Liver (tissue), 9 donors: ENCODE results near the gene ZDHHC4. TPM values are rescaled to one million over a fixed set of nuclear protein-coding genes. Genes with fewer than 3 reads are reported as not detected.

ENCODE experiments used
- DNase-seq: peaks from one replicate; pipeline ENCODE4 v3.0.0-alpha.2; 2017; ENCODE audit warnings: low spot score
- H3K27ac ChIP-seq, 2 donors: one replicate each; pipeline ENCODE4 v1.7.0; 2013; ENCODE audit warnings: inconsistent platforms in 2 of 2, low read length in 2 of 2, control low read depth in 1 of 2, low read depth in 1 of 2, mild to moderate bottlenecking in 1 of 2
- H3K27me3 ChIP-seq, 4 donors: one replicate each; pipeline versions ENCODE4 v1.6.1 to v1.7.0; 2013; ENCODE audit warnings: low read length in 3 of 4, inconsistent platforms in 1 of 4, mild to moderate bottlenecking in 1 of 4, moderate library complexity in 1 of 4; ENCODE audit not compliant: control insufficient read depth in 4 of 4, insufficient read depth in 4 of 4
- H3K36me3 ChIP-seq, 4 donors: one replicate each; pipeline versions ENCODE4 v1.6.1 to v1.7.0; 2013; ENCODE audit warnings: low read length in 3 of 4, mild to moderate bottlenecking in 3 of 4, low read depth in 1 of 4, moderate library complexity in 1 of 4; ENCODE audit not compliant: control insufficient read depth in 4 of 4, insufficient read depth in 3 of 4
- H3K4me1 ChIP-seq, 4 donors: one replicate each; pipeline versions ENCODE4 v1.6.1 to v1.7.0; 2013; ENCODE audit warnings: low read length in 3 of 4, mild to moderate bottlenecking in 3 of 4, moderate library complexity in 1 of 4; ENCODE audit not compliant: control insufficient read depth in 4 of 4, insufficient read depth in 4 of 4
- H3K4me3 ChIP-seq, 3 donors: one replicate each; pipeline versions ENCODE4 v1.6.1 to v1.7.0; 2013; ENCODE audit warnings: low read length in 3 of 3, control low read depth in 1 of 3, low read depth in 1 of 3, mild to moderate bottlenecking in 1 of 3
- H3K9ac ChIP-seq, 2 donors: one replicate each; pipeline ENCODE4 v1.7.0; 2013; ENCODE audit warnings: low read length in 2 of 2, mild to moderate bottlenecking in 2 of 2, moderate library complexity in 2 of 2, control low read depth in 1 of 2, low read depth in 1 of 2
- H3K9me3 ChIP-seq, 4 donors: one replicate each; pipeline versions ENCODE4 v1.6.1 to v1.7.0; 2013; ENCODE audit warnings: low read length in 3 of 4; ENCODE audit not compliant: control insufficient read depth in 4 of 4
- FOXA1 ChIP-seq: IDR thresholded peaks from 2 replicates; pipeline ENCODE4 v1.6.1; 2016; ENCODE audit warnings: antibody characterized with exemption
- FOXA2 ChIP-seq: IDR thresholded peaks from 2 replicates; pipeline ENCODE4 v1.6.1; 2016; ENCODE audit warnings: antibody characterized with exemption
- GABPA ChIP-seq, 2 donors: IDR thresholded peaks in 1 of 2; conservative IDR thresholded peaks in 1 of 2; 2 replicates each; pipeline ENCODE4 v1.6.1; 2016; ENCODE audit warnings: antibody characterized with exemption in 2 of 2, mild to moderate bottlenecking in 1 of 2, moderate library complexity in 1 of 2
- HNF4A ChIP-seq, 2 donors: conservative IDR thresholded peaks; 2 replicates each; pipeline ENCODE4 v1.6.1; 2016; ENCODE audit warnings: antibody characterized with exemption in 2 of 2, mild to moderate bottlenecking in 2 of 2
- HNF4G ChIP-seq: IDR thresholded peaks from 2 replicates; pipeline ENCODE4 v1.6.1; 2016; ENCODE audit warnings: antibody characterized with exemption
- JUND ChIP-seq, 2 donors: IDR thresholded peaks; 2 replicates each; pipeline ENCODE4 v1.6.1; 2016; ENCODE audit warnings: antibody characterized with exemption in 2 of 2
- RAD21 ChIP-seq, 2 donors: IDR thresholded peaks; 2 replicates each; pipeline ENCODE4 v1.6.1; 2016; ENCODE audit warnings: antibody characterized with exemption in 2 of 2, mild to moderate bottlenecking in 2 of 2
- RXRA ChIP-seq, 2 donors: IDR thresholded peaks; 2 replicates each; pipeline ENCODE4 v1.6.1; 2017 to 2018; ENCODE audit warnings: antibody characterized with exemption in 2 of 2, mild to moderate bottlenecking in 1 of 2
- SP1 ChIP-seq: IDR thresholded peaks from 2 replicates; pipeline ENCODE4 v1.6.1; 2018; ENCODE audit warnings: antibody characterized with exemption, mild to moderate bottlenecking
- YY1 ChIP-seq: IDR thresholded peaks from 2 replicates; pipeline ENCODE4 v1.6.1; 2016; ENCODE audit warnings: antibody characterized with exemption, mild to moderate bottlenecking
- WGBS: extraction: QIAGEN DNeasy Blood & Tissue Kit; methylation state at CpG from one replicate; pipeline ENCODE4 v1.1.7; 2013; 5-methylcytosine and 5-hydroxymethylcytosine counted together
- polyA plus RNA-seq, 2 donors: library from polyadenylated mRNA; stranded (reverse) in 1 of 2; unstranded in 1 of 2; fragments of 200-250 nt in 1 of 2; fragments of >200 nt in 1 of 2; fragmentation: Nextera tagmentation in 1 of 2; extraction: Ambion mirVana in 1 of 2; gene quantifications; one replicate each; pipeline versions ENCODE4 v1.2.1 to v1.2.3, GENCODE V29; 2013 to 2015
- total RNA-seq, 2 donors: library from RNA; depleted of rRNA; stranded (reverse); fragments of >200 nt; gene quantifications; one replicate each; pipeline ENCODE4 v1.2.3, GENCODE V29; 2014
- TF ChIP-seq, protein P1 (sequence below): fragments of 150-350 bp; IDR thresholded peaks from 2 replicates; pipeline ENCODE4 v1.5.1; 2017; ENCODE audit warnings: improper control_type of control experiment, low read depth, low read length; ENCODE audit not compliant: missing input control
- TF ChIP-seq, protein P2 (sequence below): IDR thresholded peaks from 2 replicates; pipeline ENCODE4 v1.6.1; 2016; ENCODE audit warnings: antibody characterized with exemption
- TF ChIP-seq, protein P3 (sequence below): IDR thresholded peaks from 2 replicates; pipeline ENCODE4 v1.6.1; 2016; ENCODE audit warnings: antibody characterized with exemption, mild to moderate bottlenecking
- TF ChIP-seq, protein P4 (sequence below): IDR thresholded peaks from 2 replicates; pipeline ENCODE4 v1.6.1; 2016; ENCODE audit warnings: antibody characterized with exemption
- TF ChIP-seq, protein P5 (sequence below): IDR thresholded peaks from 2 replicates; pipeline ENCODE4 v1.6.1; 2016; ENCODE audit warnings: antibody characterized with exemption
- donor health status: healthy.
- donor health status: healthy.
- donor health status: healthy.
- donor health status: healthy.
- donor health status: healthy.

The ZDHHC4 gene
- total and polyA plus RNA-seq, 4 donors: 32.1 to 46.8 (median 34.9) TPM

DNA sequence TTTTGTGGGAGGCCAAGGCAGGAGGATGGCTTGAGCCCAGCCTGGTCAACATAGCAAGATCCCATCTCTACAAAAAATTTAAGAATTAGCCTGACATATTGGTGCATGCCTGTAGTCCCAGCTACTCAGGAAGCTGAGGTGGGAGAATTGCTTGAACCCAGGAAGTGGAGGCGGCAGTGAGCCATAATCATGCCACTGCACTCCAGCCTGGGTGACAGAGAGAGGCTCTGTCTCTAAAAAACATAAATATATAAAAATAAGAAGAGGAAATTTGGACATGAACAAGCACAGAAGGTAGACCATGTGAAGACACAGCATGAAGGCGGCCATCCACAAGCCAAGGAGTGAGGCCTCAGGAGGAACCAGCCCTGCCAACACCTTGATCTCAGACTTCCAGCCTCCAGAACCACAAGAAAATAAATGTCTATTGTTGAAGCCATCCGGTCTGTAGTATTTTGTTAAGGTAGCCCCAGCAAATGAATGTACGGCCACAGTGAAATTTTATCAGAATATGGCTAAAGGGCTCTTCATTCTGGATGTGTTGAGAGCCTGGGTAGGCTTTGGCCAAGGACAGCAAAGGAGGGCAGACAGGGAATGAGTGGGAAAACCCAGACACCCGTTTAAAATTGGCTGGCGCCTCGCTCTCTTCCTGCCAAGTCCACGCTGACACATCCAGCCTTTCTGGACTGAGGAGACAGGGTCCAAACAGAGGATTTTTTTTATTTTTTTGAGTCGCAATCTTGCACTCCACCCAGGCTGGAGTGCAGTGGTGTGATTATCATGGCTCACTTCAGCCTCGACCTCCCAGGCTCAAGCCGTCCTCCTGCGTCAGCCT lies 13.1 kb upstream of the ZDHHC4 start:
- H3K27ac ChIP-seq: no peak overlapping the region
- WGBS: 86% methylated on average over 12 of the region's 12 CpGs

DNA sequence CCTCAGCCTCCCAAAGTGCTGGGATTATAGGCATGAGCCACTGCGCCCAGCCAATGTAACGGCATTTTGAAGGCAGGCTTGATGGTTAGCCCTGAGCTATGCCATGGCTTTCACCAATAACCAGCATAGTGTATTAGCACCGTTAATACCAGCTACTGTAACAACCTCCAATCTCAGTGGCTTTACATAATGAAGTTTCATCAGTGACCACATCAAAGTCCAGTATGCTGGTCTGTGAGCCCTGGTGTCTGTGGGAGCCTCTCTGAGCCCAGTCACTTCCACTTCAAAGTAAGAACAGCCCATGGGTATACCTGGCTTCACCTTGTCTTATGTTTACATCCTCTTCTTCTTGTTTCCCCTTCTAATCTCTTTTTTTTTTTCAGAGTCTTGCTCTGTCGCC lies 11.6 kb upstream of the ZDHHC4 start:
- Histone ChIP-seq H3K4me3 (no peak overlapping the region), H3K27me3 (peaks cover 0 to 2% (median 1%) of the 10 kb centered on the region in 4 donors), H3K9ac (no peak overlapping the region), H3K27ac (no peak overlapping the region), H3K9me3 (no peaks in the 10 kb centered on the region), H3K4me1 (no peaks in the 10 kb centered on the region), H3K36me3 (no peaks in the 10 kb centered on the region)
- no peak for DNase-seq
- WGBS: 85% methylated on average over 4 of the region's 4 CpGs
- TF ChIP-seq GABPA (IDR thresholded peaks at IDR 0.05 in 1 of 2, conservative IDR thresholded peaks at IDR 0.05 in 1 of 2) (no peak), HNF4A (conservative IDR thresholded peaks at IDR 0.05) (no peak), RXRA (IDR thresholded peaks at IDR 0.05) (no peak), JUND (IDR thresholded peaks at IDR 0.05) (no peak), RAD21 (IDR thresholded peaks at IDR 0.05) (no peak), YY1 (no peak), FOXA2 (no peak)
- TF ChIP-seq, protein P1, sequence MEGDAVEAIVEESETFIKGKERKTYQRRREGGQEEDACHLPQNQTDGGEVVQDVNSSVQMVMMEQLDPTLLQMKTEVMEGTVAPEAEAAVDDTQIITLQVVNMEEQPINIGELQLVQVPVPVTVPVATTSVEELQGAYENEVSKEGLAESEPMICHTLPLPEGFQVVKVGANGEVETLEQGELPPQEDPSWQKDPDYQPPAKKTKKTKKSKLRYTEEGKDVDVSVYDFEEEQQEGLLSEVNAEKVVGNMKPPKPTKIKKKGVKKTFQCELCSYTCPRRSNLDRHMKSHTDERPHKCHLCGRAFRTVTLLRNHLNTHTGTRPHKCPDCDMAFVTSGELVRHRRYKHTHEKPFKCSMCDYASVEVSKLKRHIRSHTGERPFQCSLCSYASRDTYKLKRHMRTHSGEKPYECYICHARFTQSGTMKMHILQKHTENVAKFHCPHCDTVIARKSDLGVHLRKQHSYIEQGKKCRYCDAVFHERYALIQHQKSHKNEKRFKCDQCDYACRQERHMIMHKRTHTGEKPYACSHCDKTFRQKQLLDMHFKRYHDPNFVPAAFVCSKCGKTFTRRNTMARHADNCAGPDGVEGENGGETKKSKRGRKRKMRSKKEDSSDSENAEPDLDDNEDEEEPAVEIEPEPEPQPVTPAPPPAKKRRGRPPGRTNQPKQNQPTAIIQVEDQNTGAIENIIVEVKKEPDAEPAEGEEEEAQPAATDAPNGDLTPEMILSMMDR: no peak
- TF ChIP-seq, protein P2, sequence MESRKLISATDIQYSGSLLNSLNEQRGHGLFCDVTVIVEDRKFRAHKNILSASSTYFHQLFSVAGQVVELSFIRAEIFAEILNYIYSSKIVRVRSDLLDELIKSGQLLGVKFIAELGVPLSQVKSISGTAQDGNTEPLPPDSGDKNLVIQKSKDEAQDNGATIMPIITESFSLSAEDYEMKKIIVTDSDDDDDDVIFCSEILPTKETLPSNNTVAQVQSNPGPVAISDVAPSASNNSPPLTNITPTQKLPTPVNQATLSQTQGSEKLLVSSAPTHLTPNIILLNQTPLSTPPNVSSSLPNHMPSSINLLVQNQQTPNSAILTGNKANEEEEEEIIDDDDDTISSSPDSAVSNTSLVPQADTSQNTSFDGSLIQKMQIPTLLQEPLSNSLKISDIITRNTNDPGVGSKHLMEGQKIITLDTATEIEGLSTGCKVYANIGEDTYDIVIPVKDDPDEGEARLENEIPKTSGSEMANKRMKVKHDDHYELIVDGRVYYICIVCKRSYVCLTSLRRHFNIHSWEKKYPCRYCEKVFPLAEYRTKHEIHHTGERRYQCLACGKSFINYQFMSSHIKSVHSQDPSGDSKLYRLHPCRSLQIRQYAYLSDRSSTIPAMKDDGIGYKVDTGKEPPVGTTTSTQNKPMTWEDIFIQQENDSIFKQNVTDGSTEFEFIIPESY: no peak
- TF ChIP-seq, protein P3, sequence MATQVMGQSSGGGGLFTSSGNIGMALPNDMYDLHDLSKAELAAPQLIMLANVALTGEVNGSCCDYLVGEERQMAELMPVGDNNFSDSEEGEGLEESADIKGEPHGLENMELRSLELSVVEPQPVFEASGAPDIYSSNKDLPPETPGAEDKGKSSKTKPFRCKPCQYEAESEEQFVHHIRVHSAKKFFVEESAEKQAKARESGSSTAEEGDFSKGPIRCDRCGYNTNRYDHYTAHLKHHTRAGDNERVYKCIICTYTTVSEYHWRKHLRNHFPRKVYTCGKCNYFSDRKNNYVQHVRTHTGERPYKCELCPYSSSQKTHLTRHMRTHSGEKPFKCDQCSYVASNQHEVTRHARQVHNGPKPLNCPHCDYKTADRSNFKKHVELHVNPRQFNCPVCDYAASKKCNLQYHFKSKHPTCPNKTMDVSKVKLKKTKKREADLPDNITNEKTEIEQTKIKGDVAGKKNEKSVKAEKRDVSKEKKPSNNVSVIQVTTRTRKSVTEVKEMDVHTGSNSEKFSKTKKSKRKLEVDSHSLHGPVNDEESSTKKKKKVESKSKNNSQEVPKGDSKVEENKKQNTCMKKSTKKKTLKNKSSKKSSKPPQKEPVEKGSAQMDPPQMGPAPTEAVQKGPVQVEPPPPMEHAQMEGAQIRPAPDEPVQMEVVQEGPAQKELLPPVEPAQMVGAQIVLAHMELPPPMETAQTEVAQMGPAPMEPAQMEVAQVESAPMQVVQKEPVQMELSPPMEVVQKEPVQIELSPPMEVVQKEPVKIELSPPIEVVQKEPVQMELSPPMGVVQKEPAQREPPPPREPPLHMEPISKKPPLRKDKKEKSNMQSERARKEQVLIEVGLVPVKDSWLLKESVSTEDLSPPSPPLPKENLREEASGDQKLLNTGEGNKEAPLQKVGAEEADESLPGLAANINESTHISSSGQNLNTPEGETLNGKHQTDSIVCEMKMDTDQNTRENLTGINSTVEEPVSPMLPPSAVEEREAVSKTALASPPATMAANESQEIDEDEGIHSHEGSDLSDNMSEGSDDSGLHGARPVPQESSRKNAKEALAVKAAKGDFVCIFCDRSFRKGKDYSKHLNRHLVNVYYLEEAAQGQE: no peak

More for the DNA sequence above, 13.1 kb upstream of the ZDHHC4 start:
- H3K27me3 ChIP-seq: peaks cover 0 to under 1% (median 0%) of the 10 kb centered on the region in 4 donors
- H3K4me3 ChIP-seq: no peak overlapping the region
- DNase-seq: no peak
- H3K9me3 ChIP-seq: no peaks in the 10 kb centered on the region
- H3K36me3 ChIP-seq: no peaks in the 10 kb centered on the region
- H3K9ac ChIP-seq: no peak overlapping the region
- no peaks in the 10 kb centered on the region for H3K4me1 ChIP-seq
- TF ChIP-seq FOXA1 (no peak), RAD21 (IDR thresholded peaks at IDR 0.05) (no peak), HNF4G (no peak), SP1 (no peak), JUND (IDR thresholded peaks at IDR 0.05) (no peak), YY1 (no peak), HNF4A (conservative IDR thresholded peaks at IDR 0.05) (no peak), RXRA (IDR thresholded peaks at IDR 0.05) (no peak), GABPA (IDR thresholded peaks at IDR 0.05 in 1 of 2, conservative IDR thresholded peaks at IDR 0.05 in 1 of 2) (no peak)
- TF ChIP-seq, protein P4, sequence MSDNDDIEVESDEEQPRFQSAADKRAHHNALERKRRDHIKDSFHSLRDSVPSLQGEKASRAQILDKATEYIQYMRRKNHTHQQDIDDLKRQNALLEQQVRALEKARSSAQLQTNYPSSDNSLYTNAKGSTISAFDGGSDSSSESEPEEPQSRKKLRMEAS: no peak
- TF ChIP-seq, protein P5, sequence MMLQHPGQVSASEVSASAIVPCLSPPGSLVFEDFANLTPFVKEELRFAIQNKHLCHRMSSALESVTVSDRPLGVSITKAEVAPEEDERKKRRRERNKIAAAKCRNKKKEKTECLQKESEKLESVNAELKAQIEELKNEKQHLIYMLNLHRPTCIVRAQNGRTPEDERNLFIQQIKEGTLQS: no peak
